Adrenal gland (tissue), 5 donors: Measurements from ENCODE around the gene ASB15.

ENCODE experiments used
- CTCF ChIP-seq, 6 experiments: fragments of 450-650 bp in 4 of 6; fragments of 200-600 bp in 2 of 6; sonication (generic) in 1 of 6; IDR thresholded peaks; 1 replicate in 5 of 6; 2 replicates in 1 of 6; pipeline versions ENCODE4 v1.5.1 to v1.8.0; 2016 to 2021; ENCODE audit warnings: antibody characterized with exemption in 6 of 6, mild to moderate bottlenecking in 2 of 6, moderate library complexity in 1 of 6
- POLR2A ChIP-seq, 2 donors: fragments of 450-650 bp; IDR thresholded peaks; one replicate each; pipeline ENCODE4 v1.6.1; 2017; ENCODE audit warnings: antibody characterized with exemption in 2 of 2, mild to moderate bottlenecking in 2 of 2, moderate library complexity in 1 of 2
- donor health status: DM: no; HTN: no; CAD: no.

GRCh38 chr7:123583821-123584220 lies 17.8 kb upstream of the ASB15 start:
- no peak for TF ChIP-seq CTCF (IDR thresholded peaks at IDR 0.05)
- no peak for TF ChIP-seq POLR2A (IDR thresholded peaks at IDR 0.05)
